HL-60/S4 (cell line): Measurements from ENCODE around the gene RNF121.

ENCODE experiments used
- in situ Hi-C: fragments of 300-500 bp; cut with MboI; formaldehyde crosslinking; loops from 2 replicates; pipeline ENCODE4 v1.14.3; 2022; ENCODE audit warnings: low sequenced_read_pairs

RNF121 gene

GRCh38 chr11:71987521-71987920, 58.7 kb downstream of the RNF121 start:
- in situ Hi-C loops, result no loop called here

DNA sequence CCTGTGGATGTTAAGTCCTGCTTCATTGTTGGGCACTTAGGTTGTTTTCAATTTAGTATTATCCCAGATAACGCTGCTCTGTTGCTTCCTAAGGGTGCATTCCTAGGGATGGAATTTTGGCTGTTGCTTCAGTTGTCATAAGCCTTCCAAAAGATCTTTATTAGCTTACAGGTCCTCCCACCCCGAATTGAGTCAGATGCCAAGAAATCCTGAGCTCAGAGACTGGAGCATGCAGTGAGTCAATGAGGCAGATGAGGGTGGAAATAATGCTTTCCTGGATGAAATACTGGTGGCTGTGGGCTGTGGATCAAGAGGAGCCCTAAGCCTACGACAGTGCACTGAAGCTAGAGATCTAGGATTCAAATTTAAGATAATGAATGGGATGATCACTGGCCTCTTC, 59.2 kb downstream of the RNF121 start:
- in situ Hi-C loops, result no loop called here

DNA sequence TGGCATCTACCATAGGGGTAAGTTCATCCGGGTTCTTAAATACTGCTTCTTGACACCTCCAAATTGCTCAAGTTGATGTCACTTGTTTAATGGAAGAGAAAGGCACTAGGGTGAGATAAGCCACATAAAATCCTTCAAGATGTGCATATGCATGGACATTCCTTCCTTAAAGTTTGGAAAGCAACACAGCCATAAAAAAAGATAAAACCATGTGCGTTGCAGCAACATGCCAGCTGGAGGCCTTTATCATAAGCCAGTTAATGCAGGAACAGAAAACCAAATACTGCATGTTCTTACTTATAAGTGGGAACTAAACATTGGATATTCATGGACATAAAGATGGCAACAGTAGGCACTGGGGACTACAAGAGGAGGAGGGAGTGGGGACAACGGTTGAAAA, 61.9 kb downstream of the RNF121 start:
- in situ Hi-C loops, result no loop called here

DNA sequence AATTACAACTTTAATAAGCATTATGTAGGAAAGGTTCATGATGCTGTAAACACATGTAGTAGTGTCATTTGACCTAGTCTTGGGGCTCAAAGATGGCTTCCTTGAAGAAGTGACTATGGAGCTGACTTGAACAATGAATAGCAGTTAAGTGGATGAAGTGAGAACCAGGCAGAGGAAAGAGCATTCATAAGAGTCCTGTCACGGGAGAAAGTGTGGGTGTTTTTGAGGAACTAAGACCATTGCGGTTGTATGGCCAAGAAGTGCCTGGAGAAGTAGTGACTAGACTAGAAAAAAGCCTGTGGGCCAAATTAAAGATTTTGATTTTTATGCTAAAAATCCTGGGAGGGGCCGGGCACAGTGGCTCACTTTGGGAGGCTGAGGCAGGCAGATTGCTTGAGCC, 62.6 kb downstream of the RNF121 start:
- in situ Hi-C loops, result no loop called here

DNA sequence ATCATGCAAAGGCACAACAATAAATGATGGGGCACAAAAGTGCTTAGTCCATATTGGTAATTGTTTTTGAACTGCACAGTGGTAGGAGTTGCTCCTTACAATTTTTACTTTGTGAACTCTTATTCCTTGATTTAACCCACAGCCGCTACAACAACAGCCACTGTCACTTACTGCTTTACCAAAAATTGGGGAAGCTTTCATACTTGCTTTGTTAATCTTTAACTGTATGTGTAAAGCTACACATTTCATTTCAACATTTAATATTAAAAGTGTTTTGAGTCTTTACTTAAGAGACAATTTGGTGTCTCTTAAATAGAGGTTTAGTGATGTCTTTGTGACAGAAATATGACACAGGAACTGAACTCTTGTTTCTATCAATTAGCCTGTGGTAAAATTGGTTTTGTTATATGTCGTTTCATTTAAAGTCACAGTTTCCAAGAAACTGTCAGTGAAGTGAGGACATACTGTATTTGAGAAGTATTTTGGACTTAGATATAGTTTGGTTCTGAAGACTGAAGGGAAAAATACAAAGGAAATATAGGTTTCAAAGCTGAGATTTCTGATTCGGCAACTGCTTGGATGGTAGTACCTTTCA, 63.4 kb downstream of the RNF121 start:
- in situ Hi-C loops, result no loop called here

DNA sequence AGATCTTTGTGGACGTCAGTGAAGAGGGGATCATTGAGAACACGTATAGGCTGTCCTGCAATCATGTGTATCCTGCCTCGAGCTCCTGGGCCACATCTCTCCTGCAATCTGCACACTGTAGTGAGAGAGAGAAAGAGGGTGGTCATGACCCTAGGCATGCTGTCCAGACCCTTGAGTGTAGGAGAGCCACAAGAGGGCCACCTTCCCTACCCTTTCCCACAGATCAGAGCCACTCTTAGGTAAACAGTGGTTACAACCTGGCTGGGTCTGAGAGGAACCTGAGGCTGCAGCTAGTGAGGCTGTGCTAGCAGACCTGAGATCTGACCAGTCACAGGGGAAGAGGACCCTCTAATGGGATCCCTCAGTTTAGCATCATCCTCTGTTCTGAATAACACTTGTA, 65.9 kb downstream of the RNF121 start:
- in situ Hi-C loops, result no loop called here

DNA sequence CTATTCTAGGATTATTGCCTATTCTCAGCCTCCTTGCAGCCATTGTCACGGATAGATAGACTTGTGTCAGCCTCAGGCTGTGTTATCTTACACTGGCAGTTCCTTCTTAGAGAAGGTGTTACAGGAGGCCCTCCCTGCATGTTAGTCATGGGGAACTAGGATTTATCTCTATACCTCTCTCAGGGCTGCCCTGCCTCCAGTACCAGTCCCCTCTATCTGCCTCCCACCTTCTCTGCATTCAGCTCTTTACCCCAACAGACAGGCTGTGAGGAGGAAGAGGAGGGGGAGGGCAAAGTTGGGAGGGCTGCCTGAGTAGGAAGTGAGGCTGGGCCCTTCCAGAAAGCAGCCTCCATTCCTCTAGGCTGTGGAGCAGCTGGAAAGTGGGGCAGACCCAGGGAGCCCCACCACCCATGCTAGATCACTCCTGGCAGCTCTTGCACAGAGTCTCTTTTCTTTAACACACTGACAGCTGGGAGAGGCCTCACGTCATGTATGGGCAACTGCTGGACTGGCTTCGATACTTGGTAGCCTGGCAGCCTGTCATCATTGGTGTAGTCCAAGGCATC, 67.0 kb downstream of the RNF121 start:
- in situ Hi-C loops, result no loop called here

GRCh38 chr11:71996517-71996916, 67.7 kb downstream of the RNF121 start:
- in situ Hi-C loops, result no loop called here

DNA sequence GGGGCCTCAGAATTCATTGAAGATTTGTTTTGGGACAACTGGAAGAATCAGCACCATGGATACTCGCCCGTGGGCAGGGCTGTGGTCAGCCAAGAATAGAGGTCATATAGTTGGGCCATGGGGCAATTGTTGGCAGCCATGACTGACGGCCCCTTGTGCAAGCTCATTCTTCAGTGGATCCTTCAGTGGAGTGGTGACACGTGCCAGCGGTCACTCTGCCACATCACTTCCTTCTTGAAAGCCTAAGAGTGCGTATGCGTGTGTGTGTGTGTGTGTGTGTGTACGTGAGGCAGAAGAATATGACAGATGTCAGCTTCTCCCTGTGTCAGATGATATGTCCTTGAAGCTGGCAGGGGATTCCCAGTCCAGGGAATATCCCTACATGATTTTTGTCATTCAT, 68.1 kb downstream of the RNF121 start:
- in situ Hi-C loops, result no loop called here

DNA sequence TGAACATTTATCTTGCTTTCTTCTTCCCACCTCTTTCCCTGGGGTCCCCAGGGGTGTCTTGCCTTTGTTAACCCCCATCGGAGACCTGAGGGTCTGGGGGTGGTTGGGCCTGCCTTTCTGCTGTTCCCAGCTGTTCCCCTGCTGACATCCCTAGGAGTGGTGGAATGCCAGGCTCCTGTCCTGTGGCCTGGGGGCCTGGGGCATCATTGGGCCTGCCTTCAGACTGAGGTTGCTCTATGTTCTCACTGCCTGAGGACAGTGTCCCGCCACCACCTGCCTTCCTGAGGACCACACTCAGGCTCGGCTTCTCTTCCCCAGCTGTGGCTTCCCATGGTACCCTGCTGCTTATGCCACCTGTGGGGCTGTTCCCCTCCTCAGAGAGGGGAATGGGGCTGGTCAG, 68.7 kb downstream of the RNF121 start:
- in situ Hi-C loops, result no loop called here

DNA sequence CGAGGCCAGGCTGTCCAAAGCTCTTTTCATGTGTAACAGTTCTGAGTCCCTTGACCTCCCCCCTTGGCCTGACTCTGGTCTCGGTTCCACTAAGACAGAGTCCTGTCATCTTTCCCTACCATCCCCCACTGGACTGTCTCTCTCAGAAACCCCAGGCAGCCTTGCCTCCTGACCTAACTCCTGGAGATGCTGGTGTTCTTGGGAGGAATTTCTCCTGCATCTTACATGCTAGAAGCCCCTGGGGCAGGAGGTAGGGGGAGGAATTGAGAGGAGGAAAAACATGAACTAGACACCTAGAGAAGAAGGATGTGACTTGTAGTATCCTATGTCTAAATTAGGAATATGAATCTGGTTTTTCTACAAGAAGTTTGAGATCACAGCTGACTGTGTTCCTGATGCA, 69.2 kb downstream of the RNF121 start:
- in situ Hi-C loops, result no loop called here

- in situ Hi-C loops, result no loop called here
These were observed 69.9 kb downstream of the RNF121 start, which contains the start of gene IL18BP for GRCh38 chr11:71998649-71999310. IL18BP (plus strand) TSS chr11:71998909; CDS start chr11:71999985, 1,076 bp downstream.

GRCh38 chr11:71999362-71999761, 70.5 kb downstream of the RNF121 start:
- in situ Hi-C loops, result no loop called here

GRCh38 chr11:71999798-72000197, 71.0 kb downstream of the RNF121 start:
- in situ Hi-C loops, result no loop called here

DNA sequence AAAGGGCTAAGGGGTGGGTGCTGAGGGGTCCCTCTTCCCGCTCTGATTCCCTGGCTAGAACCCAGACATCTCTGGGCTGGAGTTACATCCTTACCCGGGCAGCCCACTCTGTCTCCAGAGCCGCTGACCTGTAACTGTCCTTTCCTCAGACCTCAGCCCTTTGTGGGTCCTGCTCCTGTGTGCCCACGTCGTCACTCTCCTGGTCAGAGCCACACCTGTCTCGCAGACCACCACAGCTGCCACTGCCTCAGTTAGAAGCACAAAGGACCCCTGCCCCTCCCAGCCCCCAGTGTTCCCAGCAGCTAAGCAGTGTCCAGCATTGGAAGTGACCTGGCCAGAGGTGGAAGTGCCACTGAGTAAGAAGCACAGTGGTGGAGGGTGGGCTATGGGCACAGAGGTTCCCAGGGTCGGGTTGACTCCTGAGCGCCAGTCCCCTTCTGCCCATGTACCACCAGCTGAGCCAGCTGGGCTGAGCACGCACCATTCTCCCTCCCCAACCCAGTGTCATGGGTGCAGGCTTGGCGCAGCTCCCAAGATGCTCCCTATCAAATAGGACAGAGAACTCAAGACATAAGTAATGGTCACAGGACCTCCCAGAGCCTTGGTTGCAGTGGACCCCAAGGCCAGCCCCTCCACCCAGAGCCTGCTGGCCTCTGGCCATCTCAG, 71.5 kb downstream of the RNF121 start:
- in situ Hi-C loops, result no loop called here

DNA sequence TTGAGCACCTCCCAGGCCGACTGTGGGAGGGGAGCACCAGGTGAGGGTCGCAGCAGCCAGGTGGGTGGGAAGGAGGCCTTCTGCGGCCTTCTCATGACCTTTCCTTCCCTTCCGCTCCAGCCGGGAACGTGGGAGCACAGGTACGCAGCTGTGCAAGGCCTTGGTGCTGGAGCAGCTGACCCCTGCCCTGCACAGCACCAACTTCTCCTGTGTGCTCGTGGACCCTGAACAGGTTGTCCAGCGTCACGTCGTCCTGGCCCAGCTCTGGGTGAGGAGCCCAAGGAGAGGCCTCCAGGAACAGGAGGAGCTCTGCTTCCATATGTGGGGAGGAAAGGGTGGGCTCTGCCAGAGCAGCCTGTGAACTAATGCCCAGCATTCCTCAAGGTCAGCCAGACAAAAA, 72.4 kb downstream of the RNF121 start:
- in situ Hi-C loops, result no loop called here

DNA sequence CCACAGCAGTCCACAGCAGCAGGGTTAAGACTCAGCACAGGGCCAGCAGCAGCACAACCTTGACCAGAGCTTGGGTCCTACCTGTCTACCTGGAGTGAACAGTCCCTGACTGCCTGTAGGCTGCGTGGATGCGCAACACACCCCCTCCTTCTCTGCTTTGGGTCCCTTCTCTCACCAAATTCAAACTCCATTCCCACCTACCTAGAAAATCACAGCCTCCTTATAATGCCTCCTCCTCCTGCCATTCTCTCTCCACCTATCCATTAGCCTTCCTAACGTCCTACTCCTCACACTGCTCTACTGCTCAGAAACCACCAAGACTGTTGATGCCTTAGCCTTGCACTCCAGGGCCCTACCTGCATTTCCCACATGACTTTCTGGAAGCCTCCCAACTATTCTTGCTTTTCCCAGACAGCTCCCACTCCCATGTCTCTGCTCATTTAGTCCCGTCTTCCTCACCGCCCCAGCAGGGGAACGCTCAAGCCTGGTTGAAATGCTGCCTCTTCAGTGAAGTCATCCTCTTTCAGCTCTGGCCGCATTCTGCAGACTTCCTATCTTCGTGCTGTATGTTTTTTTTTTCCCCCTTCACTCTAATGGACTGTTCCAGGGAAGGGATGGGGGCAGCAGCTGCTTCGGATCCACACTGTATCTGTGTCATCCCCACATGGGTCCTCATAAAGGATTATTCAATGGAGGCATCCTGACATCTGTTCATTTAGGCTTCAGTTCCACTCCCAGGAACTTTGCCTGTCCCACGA, 73.2 kb downstream of the RNF121 start:
- in situ Hi-C loops, result no loop called here

- in situ Hi-C loops, result no loop called here
These were observed 74.3 kb downstream of the RNF121 start for GRCh38 chr11:72002841-72003775.

DNA sequence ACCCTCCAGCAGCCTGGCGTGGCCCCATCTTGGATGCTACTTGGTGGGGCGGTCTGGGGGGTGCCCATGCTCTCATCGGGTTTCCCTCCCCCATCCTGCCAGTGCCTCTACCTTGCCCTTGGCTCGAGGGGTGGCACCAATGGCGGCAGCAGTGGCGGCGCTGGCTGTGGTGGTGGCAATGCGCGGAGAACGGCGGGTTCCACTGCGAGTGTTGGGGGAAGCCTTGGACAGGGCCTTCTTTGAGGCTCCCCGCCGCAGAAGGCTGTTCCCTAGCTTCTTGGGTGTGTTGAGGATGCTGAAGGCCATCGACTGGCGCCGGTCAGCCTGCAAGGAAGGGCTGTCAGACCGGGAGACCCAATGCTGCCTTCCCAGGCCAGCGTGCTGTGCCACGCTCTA, 74.9 kb downstream of the RNF121 start:
- in situ Hi-C loops, result no loop called here
